ENCODE measurements around the gene ST7L. TPM values are rescaled to one million over a fixed set of nuclear protein-coding genes. Genes with fewer than 3 reads are reported as not detected.
A peak's percentile ranks its signal among the peaks of the same experiment; 100 is the strongest.
"Not testable (repeated sequence)": the region's sequence is repeated elsewhere in the genome, so short reads cannot be mapped to it uniquely, and the experiment has no call there.

The ST7L gene, protein sequence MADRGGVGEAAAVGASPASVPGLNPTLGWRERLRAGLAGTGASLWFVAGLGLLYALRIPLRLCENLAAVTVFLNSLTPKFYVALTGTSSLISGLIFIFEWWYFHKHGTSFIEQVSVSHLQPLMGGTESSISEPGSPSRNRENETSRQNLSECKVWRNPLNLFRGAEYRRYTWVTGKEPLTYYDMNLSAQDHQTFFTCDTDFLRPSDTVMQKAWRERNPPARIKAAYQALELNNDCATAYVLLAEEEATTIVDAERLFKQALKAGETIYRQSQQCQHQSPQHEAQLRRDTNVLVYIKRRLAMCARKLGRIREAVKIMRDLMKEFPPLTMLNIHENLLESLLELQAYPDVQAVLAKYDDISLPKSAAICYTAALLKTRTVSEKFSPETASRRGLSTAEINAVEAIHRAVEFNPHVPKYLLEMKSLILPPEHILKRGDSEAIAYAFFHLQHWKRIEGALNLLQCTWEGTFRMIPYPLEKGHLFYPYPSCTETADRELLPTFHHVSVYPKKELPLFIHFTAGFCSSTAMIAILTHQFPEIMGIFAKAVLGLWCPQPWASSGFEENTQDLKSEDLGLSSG
- 12.7 and 13.7 TPM in 2 replicates for total RNA-seq (2012; rRNA removed)

DNA sequence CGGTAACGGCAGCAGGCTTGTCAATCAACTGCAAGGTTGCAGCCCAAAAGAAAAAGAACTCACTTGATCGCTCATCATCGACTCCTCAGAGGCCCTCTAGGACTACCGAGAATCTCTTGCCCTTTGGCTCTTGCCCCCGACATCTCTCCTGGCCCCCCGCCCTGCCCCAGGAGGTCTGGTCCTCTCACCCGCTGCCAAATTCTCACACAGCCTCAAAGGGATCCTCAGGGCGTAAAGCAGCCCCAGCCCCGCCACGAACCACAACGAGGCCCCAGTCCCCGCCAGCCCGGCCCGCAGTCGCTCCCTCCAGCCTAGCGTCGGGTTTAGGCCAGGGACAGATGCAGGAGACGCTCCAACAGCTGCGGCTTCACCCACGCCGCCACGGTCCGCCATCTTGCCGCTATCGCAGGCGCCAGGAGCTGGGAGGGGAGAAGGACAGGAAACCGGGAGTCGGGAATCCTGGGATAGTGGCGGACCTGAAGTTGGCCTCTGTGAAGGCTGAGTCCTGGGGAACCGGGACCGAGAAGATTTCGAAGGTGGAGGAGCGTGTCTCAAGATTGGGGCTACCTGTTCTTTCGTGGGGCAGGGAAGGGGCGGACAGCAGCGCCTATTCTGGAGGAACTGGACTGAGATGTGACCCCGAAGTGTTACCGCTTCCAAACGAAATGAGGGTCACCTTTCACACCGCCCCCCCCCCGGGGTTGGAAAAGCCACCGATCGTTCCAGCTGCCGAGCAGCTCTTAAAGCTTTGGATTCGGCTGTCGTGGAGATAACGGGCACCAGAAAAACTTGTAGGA lies at the start of gene ST7L:
Gene ST7L (minus strand): TSS at position 421 of the 797 bp plus-strand sequence. CDS start 28 bp downstream, at position 393.
- Histone ChIP-seq H3K4me2 (ENCODE audit: low read length) (peak within 1 kb of the TSS; percentile 99), H3K4me3 (ENCODE audit: low read length) (peak within 1 kb of the TSS; percentile 92), H3K9me3 (replicated peaks; ENCODE audit: low read length) (no peaks in the 10 kb centered on the region), H3K27me3 (ENCODE audit: control insufficient read depth, insufficient read depth, low read length) (no peaks in the 10 kb centered on the region), H3K4me1 (ENCODE audit: control insufficient read depth, insufficient read depth, low read length) (peaks cover 30% of the 10 kb centered on the region), H3K9ac (ENCODE audit: low read depth, low read length) (peak within 1 kb of the TSS; percentile 100), H3K36me3 (ENCODE audit: insufficient read depth, low read length) (no peaks in the 10 kb centered on the region)

DNA sequence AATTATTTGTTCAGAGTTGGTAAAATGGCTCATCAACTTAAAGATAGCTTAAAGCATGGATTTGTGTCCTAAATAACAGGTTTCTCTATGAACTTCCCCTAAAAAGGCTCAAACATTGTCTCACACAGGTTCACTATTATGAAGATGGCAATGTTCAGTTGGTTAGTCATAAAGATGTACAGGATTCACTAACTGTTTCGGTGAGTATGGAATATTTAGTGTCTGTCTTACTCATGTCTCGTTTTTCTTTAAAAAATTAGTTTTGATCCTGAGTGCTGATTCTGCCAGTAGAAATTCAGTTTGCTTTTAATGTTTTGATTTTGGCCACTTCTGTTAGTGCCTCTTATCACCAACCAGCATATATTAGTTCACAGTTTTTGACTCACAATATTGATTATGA lies 48.0 kb upstream of the ST7L start:
- no peaks in the 10 kb centered on the region for H3K4me1 ChIP-seq (ENCODE audit: control insufficient read depth, insufficient read depth, low read length)
- H3K9ac ChIP-seq (ENCODE audit: low read depth, low read length), result no peak overlapping the region
- no peaks in the 10 kb centered on the region for H3K9me3 ChIP-seq (replicated peaks; ENCODE audit: low read length)
- no peaks in the 10 kb centered on the region for H3K27me3 ChIP-seq (ENCODE audit: control insufficient read depth, insufficient read depth, low read length)
- no peak overlapping the region for H3K4me2 ChIP-seq (ENCODE audit: low read length)
- peaks cover 80% of the 10 kb centered on the region for H3K36me3 ChIP-seq (ENCODE audit: insufficient read depth, low read length)
- H3K4me3 ChIP-seq (ENCODE audit: low read length), result no peak overlapping the region

DNA sequence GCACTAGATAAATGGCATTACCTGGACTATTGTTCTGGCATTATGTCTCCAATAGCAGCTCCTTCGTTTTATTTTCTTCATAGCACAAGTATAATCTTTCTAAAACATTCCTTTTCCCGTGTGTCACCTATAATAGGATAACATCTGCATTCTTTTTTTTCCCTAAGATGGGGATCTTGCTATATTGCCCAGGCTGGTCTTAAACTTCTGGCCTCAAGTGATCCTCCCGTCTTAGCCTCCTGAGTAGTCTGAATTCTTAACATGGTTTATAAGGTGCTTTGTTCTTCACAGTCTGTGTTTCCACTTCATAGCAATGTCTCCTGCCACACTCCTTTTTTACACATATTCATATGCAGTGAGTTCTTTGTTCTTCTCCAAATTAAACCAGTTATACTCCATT lies 46.9 kb upstream of the ST7L start:
- peaks cover 80% of the 10 kb centered on the region for H3K36me3 ChIP-seq (ENCODE audit: insufficient read depth, low read length)

DNA sequence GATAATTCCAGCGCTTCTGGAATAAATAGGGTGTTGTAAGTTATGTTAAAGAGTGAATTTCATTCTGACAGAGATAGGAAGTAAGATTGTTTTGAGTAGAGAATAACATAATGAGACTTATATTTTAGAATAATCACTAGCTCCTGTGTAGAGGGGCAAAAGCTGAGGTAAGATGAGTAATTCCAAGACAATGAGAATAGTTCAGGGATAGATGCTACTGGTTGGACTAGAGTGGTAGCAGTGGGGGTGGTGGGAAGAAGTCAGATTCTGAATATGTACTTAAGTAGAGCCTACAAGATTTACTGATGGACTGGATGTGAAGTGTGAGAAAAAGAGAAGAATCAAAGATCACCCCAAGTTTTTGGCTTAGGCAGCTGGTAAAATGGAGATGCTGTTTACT lies 32.3 kb upstream of the ST7L start:
- Histone ChIP-seq H3K9ac (ENCODE audit: low read depth, low read length) (no peak overlapping the region), H3K9me3 (replicated peaks; ENCODE audit: low read length) (no peaks in the 10 kb centered on the region), H3K4me1 (ENCODE audit: control insufficient read depth, insufficient read depth, low read length) (no peaks in the 10 kb centered on the region), H3K4me2 (ENCODE audit: low read length) (no peak overlapping the region), H3K36me3 (ENCODE audit: insufficient read depth, low read length) (peaks cover 64% of the 10 kb centered on the region), H3K27me3 (ENCODE audit: control insufficient read depth, insufficient read depth, low read length) (no peaks in the 10 kb centered on the region), H3K4me3 (ENCODE audit: low read length) (no peak overlapping the region)

More for the DNA sequence above, 46.9 kb upstream of the ST7L start:
- H3K4me1 ChIP-seq (ENCODE audit: control insufficient read depth, insufficient read depth, low read length), result no peaks in the 10 kb centered on the region
- no peak overlapping the region for H3K4me2 ChIP-seq (ENCODE audit: low read length)
- H3K27me3 ChIP-seq (ENCODE audit: control insufficient read depth, insufficient read depth, low read length), result no peaks in the 10 kb centered on the region
- no peak overlapping the region for H3K9ac ChIP-seq (ENCODE audit: low read depth, low read length)
- H3K9me3 ChIP-seq (replicated peaks; ENCODE audit: low read length), result no peaks in the 10 kb centered on the region
- no peak overlapping the region for H3K4me3 ChIP-seq (ENCODE audit: low read length)

DNA sequence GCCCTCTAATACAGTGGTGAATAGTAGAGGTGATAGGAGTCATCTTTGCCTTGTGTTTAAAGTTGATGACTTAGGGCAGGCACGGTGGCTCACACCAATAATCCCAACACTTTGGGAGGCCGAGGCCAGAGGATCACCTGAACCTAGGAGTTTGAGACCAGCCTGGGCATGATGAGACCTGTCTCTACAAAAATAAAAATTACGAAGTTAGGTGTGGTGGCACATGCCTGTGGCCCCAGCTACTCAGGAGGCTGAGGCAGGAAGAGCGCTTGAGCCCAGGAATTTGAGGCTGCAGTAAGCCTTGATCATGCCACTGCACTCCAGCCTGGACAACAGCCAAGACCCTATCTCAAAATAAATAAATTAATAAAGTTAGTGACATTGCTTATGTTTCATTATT lies 27.3 kb upstream of the ST7L start:
- Histone ChIP-seq H3K4me3 (ENCODE audit: low read length) (no peak overlapping the region), H3K9ac (ENCODE audit: low read depth, low read length) (no peak overlapping the region), H3K27me3 (ENCODE audit: control insufficient read depth, insufficient read depth, low read length) (no peaks in the 10 kb centered on the region), H3K4me1 (ENCODE audit: control insufficient read depth, insufficient read depth, low read length) (no peaks in the 10 kb centered on the region), H3K36me3 (ENCODE audit: insufficient read depth, low read length) (peaks cover 51% of the 10 kb centered on the region), H3K4me2 (ENCODE audit: low read length) (no peak overlapping the region), H3K9me3 (replicated peaks; ENCODE audit: low read length) (no peaks in the 10 kb centered on the region)

DNA sequence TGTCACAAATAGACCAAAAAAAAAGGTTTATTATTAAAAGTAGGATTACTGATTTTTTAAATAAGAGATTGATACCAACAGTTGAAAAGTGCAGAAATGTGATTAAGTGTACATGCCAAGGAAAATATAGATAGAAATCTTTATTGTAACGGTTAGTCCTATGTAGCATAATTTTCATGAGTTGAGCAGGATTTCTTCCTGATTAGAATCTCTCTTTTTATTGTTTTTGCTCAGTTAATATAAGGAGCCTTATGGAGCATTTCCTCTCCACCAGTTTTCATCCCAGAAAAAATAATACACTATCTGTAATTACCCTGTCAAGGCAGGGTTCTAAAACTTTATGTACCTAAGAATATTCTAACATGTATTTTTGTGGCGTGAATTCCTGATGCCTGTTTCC lies 24.1 kb upstream of the ST7L start:
- Histone ChIP-seq H3K9ac (ENCODE audit: low read depth, low read length) (no peak overlapping the region), H3K4me3 (ENCODE audit: low read length) (no peak overlapping the region), H3K4me2 (ENCODE audit: low read length) (no peak overlapping the region), H3K36me3 (ENCODE audit: insufficient read depth, low read length) (peaks cover 20% of the 10 kb centered on the region), H3K27me3 (ENCODE audit: control insufficient read depth, insufficient read depth, low read length) (no peaks in the 10 kb centered on the region), H3K4me1 (ENCODE audit: control insufficient read depth, insufficient read depth, low read length) (no peaks in the 10 kb centered on the region), H3K9me3 (replicated peaks; ENCODE audit: low read length) (no peaks in the 10 kb centered on the region)

DNA sequence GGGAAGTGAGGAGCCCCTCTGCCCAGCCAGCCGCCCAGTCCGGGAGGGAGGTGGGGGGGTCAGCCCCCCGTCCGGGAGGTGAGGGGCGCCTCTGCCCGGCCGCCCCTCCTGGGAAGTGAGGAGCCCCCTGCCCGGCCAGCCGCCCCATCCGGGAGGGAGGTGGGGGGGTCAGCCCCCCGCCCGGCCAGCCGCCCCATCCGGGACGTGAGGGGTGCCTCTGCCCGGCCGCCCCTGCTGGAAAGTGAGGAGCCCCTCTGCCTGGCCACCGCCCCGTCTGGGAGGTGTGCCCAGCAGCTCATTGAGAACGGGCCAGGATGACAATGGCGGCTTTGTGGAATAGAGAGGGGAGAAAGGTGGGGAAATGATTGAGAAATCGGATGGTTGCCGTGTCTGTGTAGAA lies 21.5 kb upstream of the ST7L start:
- Histone ChIP-seq H3K4me1 (ENCODE audit: control insufficient read depth, insufficient read depth, low read length) (peaks cover 25% of the 10 kb centered on the region), H3K36me3 (ENCODE audit: insufficient read depth, low read length) (peaks cover 10% of the 10 kb centered on the region)
- not testable (repeated sequence) for H3K9ac ChIP-seq (ENCODE audit: low read depth, low read length); H3K4me2 ChIP-seq (ENCODE audit: low read length); H3K9me3 ChIP-seq (replicated peaks; ENCODE audit: low read length); H3K27me3 ChIP-seq (ENCODE audit: control insufficient read depth, insufficient read depth, low read length); H3K4me3 ChIP-seq (ENCODE audit: low read length)

DNA sequence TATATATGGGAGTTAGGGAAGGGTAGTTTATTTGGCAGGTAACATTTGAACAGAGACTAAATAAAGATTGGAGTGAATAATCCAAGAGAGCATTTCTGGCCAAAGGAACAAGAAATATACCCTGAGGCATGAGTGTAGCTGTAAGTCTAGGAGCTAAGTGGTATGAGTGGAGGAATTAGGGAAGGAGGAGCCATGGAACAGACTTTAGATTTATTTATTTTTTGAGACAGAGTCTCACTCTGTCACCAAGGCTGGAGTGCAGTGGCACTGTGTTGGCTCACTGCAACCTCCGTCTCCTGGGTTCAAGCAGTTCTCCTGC lies 19.1 kb upstream of the ST7L start:
- H3K4me3 ChIP-seq (ENCODE audit: low read length), result no peak overlapping the region
- H3K27me3 ChIP-seq (ENCODE audit: control insufficient read depth, insufficient read depth, low read length), result no peaks in the 10 kb centered on the region
- H3K36me3 ChIP-seq (ENCODE audit: insufficient read depth, low read length), result peaks cover 4% of the 10 kb centered on the region
- peaks cover 26% of the 10 kb centered on the region for H3K4me1 ChIP-seq (ENCODE audit: control insufficient read depth, insufficient read depth, low read length)
- H3K9ac ChIP-seq (ENCODE audit: low read depth, low read length), result no peak overlapping the region
- H3K9me3 ChIP-seq (replicated peaks; ENCODE audit: low read length), result no peaks in the 10 kb centered on the region
- H3K4me2 ChIP-seq (ENCODE audit: low read length), result no peak overlapping the region

DNA sequence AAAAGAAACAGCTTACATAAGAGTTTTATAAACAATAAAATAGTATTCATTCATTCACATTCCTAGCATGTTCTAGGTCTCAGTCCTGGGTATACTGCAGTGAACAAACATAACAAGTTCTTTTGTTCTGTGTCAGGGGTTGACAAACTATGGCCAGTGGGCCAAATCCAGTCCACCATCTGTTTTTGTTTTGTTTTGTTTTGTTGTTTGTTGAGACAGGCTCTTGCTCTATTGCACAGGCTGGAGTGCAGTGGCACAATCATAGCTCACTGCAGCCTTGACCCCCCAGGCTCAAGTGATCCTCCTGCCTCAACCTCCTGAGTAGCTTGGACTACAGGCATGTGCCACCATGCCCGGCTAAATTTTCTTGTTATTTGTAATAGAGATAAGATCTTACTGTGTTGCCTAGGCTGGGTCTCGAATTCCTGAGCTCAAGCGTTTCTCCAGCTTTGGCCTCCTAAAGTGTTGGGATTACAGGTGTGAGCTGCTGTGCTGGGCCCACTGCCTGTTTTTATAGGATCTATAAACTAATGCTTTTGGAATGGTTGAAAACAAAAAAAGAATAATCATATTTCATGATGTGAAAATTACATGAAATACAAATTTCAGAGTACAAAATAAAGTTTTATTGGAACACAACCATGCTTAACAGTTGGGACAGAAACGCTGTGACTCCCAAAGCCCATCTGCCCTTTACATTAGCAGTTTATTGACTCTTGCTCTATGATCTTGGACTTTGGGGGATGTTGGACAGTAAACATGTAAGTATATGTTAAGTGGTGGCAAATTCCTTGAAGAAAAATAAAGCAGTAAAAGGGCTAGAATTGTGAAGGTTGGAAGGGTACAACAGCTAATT lies 18.5 kb upstream of the ST7L start:
- Histone ChIP-seq H3K27me3 (ENCODE audit: control insufficient read depth, insufficient read depth, low read length) (no peaks in the 10 kb centered on the region), H3K9me3 (replicated peaks; ENCODE audit: low read length) (no peaks in the 10 kb centered on the region), H3K4me2 (ENCODE audit: low read length) (peak overlapping the region; percentile 14), H3K36me3 (ENCODE audit: insufficient read depth, low read length) (peaks cover 5% of the 10 kb centered on the region), H3K4me3 (ENCODE audit: low read length) (no peak overlapping the region), H3K9ac (ENCODE audit: low read depth, low read length) (peak overlapping the region; percentile 11), H3K4me1 (ENCODE audit: control insufficient read depth, insufficient read depth, low read length) (peaks cover 26% of the 10 kb centered on the region)

DNA sequence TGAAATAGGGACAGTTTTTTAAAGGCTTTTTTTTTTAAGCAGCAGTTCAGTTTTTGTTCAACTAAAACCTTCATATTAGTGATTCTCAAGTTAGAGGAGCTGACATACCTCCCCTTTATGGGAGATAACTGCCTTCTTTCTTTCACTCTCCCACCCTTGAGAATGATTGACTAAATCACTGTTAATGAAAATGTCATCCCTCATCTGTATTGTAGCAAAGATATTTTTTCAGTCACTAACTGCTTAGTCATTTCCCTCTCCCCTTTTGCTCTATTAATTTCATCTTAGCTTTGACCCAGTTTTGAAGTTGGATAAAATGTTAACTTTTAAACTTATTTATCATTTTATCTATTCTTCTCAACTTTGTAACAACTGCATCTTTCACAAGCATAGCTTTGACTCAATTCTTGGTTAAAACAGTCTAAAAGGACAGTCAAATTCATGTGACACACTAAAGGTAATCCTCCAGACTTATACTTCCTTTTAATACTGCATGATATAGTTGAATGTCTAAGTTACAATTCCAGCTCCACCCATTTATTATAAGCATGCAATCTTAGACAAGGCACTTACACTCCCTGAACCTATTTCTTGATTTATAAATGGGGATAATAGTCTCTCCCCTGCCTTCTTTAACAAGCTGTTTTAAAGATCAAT lies 17.8 kb upstream of the ST7L start:
- Histone ChIP-seq H3K4me3 (ENCODE audit: low read length) (no peak overlapping the region), H3K9ac (ENCODE audit: low read depth, low read length) (peak overlapping the region; percentile 32)

More for the DNA sequence above, 17.8 kb upstream of the ST7L start:
- H3K4me2 ChIP-seq (ENCODE audit: low read length), result peak overlapping the region; percentile 14
- H3K27me3 ChIP-seq (ENCODE audit: control insufficient read depth, insufficient read depth, low read length), result no peaks in the 10 kb centered on the region
- peaks cover 5% of the 10 kb centered on the region for H3K36me3 ChIP-seq (ENCODE audit: insufficient read depth, low read length)
- no peaks in the 10 kb centered on the region for H3K9me3 ChIP-seq (replicated peaks; ENCODE audit: low read length)
- H3K4me1 ChIP-seq (ENCODE audit: control insufficient read depth, insufficient read depth, low read length), result peaks cover 26% of the 10 kb centered on the region
